GM10248 (cell line): ENCODE measurements around the gene DHX15.
"Not testable (repeated sequence)": the region's sequence is repeated elsewhere in the genome, so short reads cannot be mapped to it uniquely, and the experiment has no call there.

Experiments used
- CTCF ChIA-PET: fragments of 300-600 bp; sonication (Branson Sonifier 250); formaldehyde crosslinking; extraction: SDS; loops from one replicate; lab custom pipeline; 2021; ENCODE audit warnings: antibody characterized with exemption; lab: Yijun Ruan, JAX
- POLR2A ChIA-PET: fragments of 350-650 bp; sonication (Branson Sonifier 250); formaldehyde crosslinking; extraction: SDS; loops from one replicate; lab custom pipeline; 2020; ENCODE audit warnings: antibody characterized with exemption; lab: Yijun Ruan, JAX
- DNase-seq: peaks from one replicate; pipeline ENCODE4 v3.0.0; 2012; ENCODE audit errors: extremely low spot score
- CTCF ChIP-seq: IDR thresholded peaks from 2 replicates; pipeline ENCODE4 v1.5.1; 2012; ENCODE audit warnings: mild to moderate bottlenecking, low read depth; ENCODE audit errors: extremely low read depth, missing control alignments, control extremely low read depth

Gene DHX15

DNA sequence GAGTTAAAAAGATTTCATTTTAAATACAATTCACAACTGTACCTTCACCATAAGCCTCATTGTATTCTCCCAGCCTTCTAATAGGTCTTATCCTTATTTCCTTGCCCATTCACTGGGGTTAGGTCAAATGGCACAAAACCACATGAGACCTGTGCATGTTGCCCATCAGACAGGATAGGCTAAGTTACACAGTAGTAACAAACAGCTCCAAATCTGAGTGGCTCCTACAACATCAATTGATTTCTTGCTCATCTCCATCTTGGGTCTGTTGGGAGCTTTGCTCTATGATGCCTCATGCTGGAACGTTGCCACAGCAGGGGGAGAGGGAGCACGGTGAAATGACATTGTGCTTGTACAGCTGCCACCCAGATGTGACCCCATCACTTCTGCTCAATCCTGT is 70.6 kb downstream of the DHX15 start:
- TF ChIP-seq CTCF, result no peak
- ChIA-PET CTCF (interaction anchor here (1.0 to 1.4 kb wide), 2 partner anchors 14 to 53 kb away, joined by 3 to 4 read pairs; no protein-coding TSS in a partner anchor), POLR2A (no interaction called here)
- no peak for DNase-seq

- no peak for DNase-seq
- no peak for TF ChIP-seq CTCF
- ChIA-PET CTCF (interaction anchor here (1.2 kb wide), 1 partner anchor 14 kb away, joined by 4 read pairs; no protein-coding TSS in a partner anchor), POLR2A (no interaction called here)
Measured at GRCh38 chr4:24511371-24512063, 72.8 kb downstream of the DHX15 start.

DNA sequence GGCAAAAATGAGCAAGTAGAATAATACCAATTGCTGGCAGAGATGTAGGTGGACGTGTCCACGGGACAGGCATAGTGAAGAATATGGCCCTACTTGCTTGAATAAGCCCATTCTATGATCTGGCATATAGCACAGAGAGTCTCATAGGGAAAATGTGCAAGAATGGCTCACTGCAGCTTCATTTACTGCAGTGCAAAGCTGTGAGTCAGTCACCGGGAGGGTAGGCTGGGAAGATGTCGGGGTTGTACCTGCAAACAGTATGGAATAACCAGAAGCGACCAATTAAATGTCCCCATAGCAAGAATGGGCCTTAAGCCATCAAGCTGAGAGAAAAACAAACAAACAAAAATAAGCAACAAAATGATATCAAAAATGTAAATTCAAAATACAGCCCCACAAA is 74.3 kb downstream of the DHX15 start:
- ChIA-PET CTCF (interaction anchor here (1.2 kb wide), 1 partner anchor 13 kb away, joined by 3 read pairs; no protein-coding TSS in a partner anchor), POLR2A (no interaction called here)
- DNase-seq, result no peak
- TF ChIP-seq CTCF, result no peak

GRCh38 chr4:24508541-24508940 is 75.8 kb downstream of the DHX15 start:
- ChIA-PET POLR2A (no interaction called here), CTCF (interaction anchor here (0.8 to 1.3 kb wide), 3 partner anchors 14 to 33 kb away, joined by 3 read pairs; no protein-coding TSS in a partner anchor)
- TF ChIP-seq CTCF, result no peak
- no peak for DNase-seq

DNA sequence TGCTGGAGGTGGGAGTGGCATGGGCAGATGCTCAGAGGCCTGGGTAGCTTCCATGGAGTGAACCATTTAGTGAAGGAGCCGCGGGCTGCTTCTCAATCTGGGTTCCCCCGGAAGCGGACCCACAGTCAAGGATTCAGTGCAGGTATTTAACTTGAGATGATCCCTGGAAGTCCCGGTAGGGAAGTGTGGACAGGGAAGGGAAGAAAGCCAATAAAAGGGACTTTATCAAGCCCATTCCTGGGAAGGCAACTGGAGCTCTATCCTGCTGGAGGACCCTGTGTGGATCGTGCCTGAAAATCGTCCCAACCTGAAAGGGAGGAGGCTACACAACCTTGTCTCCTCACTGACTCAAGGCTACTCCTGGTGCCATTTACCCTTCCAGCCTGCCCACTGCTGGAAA is 76.9 kb downstream of the DHX15 start:
- POLR2A ChIA-PET, result no interaction called here
- no peak for DNase-seq
- TF ChIP-seq CTCF, result no peak
- CTCF ChIA-PET, result interaction anchor here (1.3 kb wide), 1 partner anchor 32 kb away, joined by 3 read pairs; no protein-coding TSS in a partner anchor

GRCh38 chr4:24503090-24503489 is 81.3 kb downstream of the DHX15 start:
- CTCF ChIA-PET, POLR2A ChIA-PET, DNase-seq: not testable (repeated sequence)

- TF ChIP-seq CTCF, result no peak
- ChIA-PET CTCF (interaction anchor here (1.6 to 3.0 kb wide), 2 partner anchors 8 to 13 kb away, joined by 3 to 18 read pairs; no protein-coding TSS in a partner anchor), POLR2A (no interaction called here)
- DNase-seq, result no peak
Measured at GRCh38 chr4:24497221-24497620, 87.1 kb downstream of the DHX15 start.
